NCI-H446 treated with DMSO at 0.1 percent for 48 hours (cell line): ENCODE data around the gene RPP38.
A peak's percentile ranks its signal among the peaks of the same experiment; 100 is the strongest.

Experiments
- DNase-seq: peaks from one replicate; lab custom pipeline; 2025; lab: John Stamatoyannopoulos, UW

The RPP38 gene, protein sequence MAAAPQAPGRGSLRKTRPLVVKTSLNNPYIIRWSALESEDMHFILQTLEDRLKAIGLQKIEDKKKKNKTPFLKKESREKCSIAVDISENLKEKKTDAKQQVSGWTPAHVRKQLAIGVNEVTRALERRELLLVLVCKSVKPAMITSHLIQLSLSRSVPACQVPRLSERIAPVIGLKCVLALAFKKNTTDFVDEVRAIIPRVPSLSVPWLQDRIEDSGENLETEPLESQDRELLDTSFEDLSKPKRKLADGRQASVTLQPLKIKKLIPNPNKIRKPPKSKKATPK

DNA sequence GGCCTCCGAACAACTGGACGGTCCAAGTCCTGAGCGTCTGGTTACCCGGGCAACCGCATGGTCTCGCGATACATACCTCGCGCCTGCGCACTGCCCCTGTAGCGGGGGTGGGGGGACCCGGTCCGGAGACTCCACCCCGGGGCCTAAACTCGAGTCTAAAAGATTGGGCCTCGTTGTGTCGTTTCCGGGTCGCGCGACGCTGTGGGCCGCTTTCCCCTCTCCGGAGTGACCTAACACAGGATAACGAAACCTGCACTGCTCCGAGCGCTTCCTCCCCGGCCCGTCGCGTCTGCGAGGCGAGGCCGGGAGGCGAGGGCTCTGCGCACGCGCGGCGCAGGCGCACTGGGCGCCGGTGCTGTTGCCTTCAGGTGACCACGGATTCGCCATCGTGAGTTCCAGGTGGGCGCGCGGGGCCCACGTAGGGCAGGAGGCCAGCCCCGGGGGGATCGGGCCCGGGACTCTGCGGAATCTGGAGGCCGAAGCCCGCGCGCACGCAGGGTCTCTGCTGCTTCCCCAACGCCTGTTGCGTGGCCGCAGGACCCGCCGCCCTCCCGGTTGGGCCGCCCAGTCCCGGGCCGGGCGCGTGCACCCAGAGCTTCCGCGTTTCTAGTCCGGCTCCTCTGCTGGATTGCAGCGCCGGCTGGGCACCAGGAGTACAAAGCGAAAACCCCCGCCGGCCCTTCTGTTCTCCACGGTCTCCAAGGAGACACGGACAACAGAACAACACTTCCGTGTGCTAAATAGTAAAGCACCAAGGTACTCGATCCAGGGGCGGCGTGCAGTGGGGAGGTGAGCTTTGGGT, at the start of gene RPP38:
Gene RPP38 (plus strand): TSS at position 345 of the 802 bp plus-strand sequence. CDS start 5,960 bp downstream, outside the sequence.
- peak; percentile 69 for DNase-seq

GRCh38 chr10:15049533-15049932, 47.6 kb upstream of the RPP38 start:
- no peak for DNase-seq

- DNase-seq, result no peak
Observed at GRCh38 chr10:15052121-15052520, 45.0 kb upstream of the RPP38 start.

DNA sequence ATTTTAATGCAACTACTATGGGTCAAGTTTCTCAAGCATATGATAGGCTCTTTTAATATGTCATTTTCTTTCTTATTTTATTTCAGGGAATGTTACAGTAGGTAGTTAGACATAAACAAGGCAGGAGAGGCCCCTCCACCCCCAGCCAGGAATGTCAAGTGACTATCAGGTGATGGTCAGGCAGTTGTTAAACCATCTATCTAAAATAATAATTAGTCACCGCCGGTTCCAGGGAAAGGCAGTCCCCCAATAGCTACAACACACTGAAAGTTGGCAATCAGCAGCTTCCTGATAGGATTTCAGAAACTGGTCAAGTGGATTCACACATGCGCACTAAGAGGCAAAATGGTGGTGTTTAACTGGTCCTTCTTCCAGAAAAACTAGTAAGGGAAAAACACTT, 44.1 kb upstream of the RPP38 start:
- DNase-seq, result no peak

GRCh38 chr10:15058689-15059088, 38.5 kb upstream of the RPP38 start:
- no peak for DNase-seq

DNA sequence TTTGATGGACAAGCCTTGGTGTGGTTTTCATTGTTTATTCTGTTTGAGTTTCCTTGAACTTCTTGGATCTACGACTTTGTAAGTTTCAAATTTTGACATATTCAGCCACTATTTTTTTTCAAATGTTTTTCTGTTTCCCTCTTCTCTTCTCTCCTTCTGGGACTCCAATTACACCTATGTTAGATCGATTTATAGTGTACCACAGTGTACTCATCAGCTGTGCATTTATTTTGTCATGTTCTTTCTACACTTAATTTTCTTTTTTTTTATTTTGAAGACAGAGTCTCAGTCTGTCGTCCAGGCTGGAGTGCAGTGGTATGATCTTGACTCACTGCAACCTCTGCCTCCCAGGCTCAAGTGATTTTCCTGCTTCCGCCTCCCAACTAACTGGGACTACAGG, 37.2 kb upstream of the RPP38 start:
- no peak for DNase-seq

DNA sequence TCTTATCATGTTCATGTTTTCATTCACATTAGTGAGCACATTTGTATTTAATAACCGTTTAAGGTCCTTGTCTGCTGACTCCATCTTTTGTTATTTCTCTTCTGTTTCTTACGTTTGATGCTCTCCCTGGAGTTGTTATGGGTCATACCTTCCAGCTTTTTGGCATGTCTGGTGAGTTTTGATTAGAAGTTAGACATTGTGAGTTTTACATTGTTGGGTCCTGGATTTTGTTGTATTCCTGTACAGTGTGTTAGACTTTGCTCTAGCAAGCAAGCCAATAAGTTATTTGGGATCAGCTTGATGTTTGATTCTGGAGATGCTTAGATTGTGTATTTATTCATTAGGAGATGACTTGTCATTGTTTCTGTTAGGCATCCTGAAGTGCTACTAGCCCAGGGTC, 36.5 kb upstream of the RPP38 start:
- no peak for DNase-seq

- no peak for DNase-seq
Observed at GRCh38 chr10:15067154-15067553, 30.0 kb upstream of the RPP38 start.

GRCh38 chr10:15068802-15069201, 28.4 kb upstream of the RPP38 start:
- no peak for DNase-seq

- no peak for DNase-seq
Observed at GRCh38 chr10:15069230-15069629, 27.9 kb upstream of the RPP38 start.

DNA sequence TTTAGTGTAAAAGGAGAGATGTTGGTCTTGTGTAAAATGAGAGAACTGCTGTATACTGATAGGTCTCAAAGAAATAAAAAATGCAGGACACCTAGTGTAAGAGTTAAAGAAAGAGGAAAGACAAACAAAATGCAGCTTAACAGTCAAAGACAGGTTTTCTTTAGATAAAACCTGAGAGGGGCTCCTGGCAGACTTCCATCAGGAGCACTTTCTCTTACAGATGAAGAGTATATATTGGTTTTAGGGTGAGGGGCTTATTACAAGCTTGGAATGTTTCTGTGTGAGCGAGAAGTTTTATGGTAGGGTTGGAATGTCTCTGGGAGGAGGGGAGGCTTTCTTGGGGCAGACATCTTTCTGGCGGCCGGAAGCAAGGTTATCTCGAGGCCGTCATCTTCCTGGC, 24.8 kb upstream of the RPP38 start:
- DNase-seq, result no peak

DNA sequence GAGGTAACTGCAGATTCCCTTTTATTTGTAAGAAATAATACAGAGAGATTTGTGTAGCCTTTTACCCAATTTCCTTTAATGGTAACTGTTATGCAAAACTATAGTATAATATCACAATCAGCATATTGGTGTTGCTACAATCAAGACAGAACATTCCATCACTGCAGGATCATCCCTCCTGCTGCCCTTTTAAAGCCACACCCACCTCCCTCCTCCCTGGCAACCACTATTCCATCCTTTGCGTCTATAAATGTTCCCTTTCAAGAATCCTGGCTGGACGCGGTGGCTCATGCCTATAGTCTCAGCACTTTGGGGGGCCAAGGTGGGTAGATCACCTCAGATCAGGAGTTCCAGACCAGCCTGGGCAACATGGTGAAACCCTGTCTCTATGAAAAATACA, 21.7 kb upstream of the RPP38 start:
- no peak for DNase-seq

DNA sequence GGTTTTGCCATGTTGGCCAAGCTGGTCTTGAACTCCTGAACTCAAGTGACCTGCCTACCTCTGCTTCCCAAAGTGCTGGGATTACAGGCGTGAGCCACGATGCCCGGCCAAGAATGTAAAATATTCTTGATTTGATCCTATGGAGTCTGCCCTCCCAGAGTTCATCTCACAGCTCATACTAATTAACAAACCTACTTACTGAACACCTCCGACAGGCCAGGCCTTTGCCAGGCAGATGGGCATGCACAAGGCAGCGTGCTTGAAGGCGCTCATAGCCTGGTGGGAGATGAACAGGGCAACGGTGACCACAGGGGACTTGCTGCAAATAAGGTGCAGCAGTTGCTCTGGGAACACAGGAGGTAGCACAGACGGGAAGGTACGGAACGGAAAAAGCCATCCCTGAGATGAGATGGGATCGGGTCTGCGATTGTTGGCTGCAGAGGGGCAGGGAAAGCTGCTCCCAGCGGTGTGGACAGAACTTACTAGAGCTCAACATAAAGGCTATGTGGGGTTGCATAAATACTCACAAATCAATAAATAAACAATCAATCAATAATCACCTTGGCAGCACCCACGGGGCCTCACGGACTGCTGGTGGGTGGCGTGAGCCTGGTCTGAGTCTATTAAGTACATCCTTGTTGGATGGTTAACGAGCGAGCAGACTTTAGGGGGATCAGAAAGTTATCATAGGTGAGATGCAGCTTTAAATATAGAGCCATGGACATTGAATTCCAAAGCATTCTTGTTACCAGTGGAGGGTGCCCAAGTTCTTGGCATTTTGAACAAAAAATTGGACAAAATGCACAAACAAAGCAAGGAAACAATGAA, 13.3 kb upstream of the RPP38 start:
- no peak for DNase-seq

GRCh38 chr10:15084502-15084922, 12.6 kb upstream of the RPP38 start:
- no peak for DNase-seq

GRCh38 chr10:15088428-15089261, 8.5 kb upstream of the RPP38 start, which contains the start of gene ACBD7:
Gene ACBD7, minus strand, starts transcription at chr10:15088776. Its CDS starts 48 bp downstream, at chr10:15088728.
- peak; percentile 22 for DNase-seq

GRCh38 chr10:15091418-15091817, 5.7 kb upstream of the RPP38 start:
- no peak for DNase-seq

DNA sequence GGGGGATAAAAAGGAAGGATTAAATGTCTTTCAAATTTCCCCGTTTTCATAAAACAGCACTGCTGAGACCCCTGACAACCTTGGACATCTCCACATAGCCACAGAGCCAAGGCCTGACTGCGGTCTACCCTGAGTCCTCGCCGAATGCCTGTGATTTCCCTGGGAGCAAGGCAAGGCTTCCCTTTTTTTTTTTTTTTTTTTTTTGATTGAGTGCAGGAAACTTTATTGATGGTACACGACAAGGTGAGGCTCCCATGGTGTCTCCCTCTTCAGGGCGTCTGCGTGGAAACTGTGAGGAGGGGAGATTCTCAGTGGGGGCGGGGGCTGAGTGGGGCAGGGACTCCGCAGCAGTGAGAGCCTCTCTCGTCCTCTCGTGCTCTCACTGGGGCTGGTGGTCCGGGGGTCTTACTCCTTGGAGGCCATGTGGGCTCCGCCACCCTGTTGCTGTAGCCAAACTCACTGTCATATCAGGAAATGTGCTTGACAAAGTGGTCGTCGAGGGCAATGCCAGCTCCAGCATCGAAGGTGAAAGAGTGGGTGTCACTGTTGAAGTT, 4.2 kb upstream of the RPP38 start:
- no peak for DNase-seq

- DNase-seq, result no peak
Observed at GRCh38 chr10:15096661-15097010, 519 bp upstream of the RPP38 start.

DNA sequence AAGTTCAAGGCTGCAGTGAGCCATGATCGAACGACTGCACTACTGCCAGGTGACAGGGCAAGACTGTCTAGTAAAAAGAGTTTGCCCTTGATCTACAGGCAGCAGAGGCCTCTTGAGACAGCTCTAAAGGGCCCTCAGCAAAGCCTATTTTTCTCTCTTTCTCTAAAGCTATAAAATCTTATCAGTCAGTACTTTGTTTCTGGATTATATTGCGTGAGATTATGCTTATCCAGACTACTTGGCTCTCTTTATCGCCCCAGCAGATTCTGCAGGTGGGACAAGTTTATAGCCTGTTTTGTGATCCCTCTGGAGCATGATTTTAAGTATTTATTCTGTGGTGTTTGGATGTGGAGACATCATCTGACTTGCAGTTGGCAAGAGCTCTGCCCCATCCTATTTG, 2.7 kb downstream of the RPP38 start:
- DNase-seq, result no peak

DNA sequence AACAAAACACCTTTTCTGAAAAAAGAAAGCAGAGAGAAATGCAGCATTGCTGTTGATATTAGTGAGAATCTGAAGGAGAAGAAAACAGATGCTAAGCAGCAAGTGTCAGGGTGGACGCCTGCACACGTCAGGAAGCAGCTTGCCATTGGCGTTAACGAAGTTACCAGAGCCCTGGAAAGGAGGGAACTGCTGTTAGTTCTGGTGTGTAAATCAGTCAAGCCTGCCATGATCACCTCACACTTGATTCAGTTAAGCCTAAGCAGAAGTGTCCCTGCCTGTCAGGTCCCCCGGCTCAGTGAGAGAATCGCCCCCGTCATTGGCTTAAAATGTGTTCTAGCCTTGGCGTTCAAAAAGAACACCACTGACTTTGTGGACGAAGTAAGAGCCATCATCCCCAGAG, 6.4 kb downstream of the RPP38 start:
- DNase-seq, result no peak

- DNase-seq, result peak; percentile 12
Observed at GRCh38 chr10:15106352-15107013, 9.3 kb downstream of the RPP38 start.
